Tibial artery (tissue), 4 donors: ENCODE data around the gene MORN5.

Experiments
- DNase-seq, 2 donors: peaks; one replicate each; pipeline ENCODE4 v3.0.0-alpha.2; 2019
- H3K27ac ChIP-seq, 2 donors: fragments of 200-600 bp; sonication (generic) in 1 of 2; 1 replicate in 1 of 2; 2 replicates in 1 of 2; pipeline ENCODE4 v1.5.1; 2018 to 2019; ENCODE audit warnings: mild to moderate bottlenecking in 1 of 2
- H3K27me3 ChIP-seq, 2 donors: fragments of 200-600 bp; sonication (generic) in 1 of 2; one replicate each; pipeline versions ENCODE4 v1.5.1 to v1.6.0; 2016 to 2019
- H3K36me3 ChIP-seq, 3 donors: fragments of 200-600 bp; sonication (generic) in 2 of 3; one replicate each; pipeline ENCODE4 v1.5.1; 2016 to 2019; ENCODE audit warnings: mild to moderate bottlenecking in 2 of 3
- H3K4me1 ChIP-seq, 4 donors: fragments of 200-600 bp; sonication (generic) in 2 of 4; 1 replicate in 3 of 4; 2 replicates in 1 of 4; pipeline ENCODE4 v1.5.1; 2016 to 2019
- H3K4me3 ChIP-seq, 2 donors: fragments of 200-600 bp; sonication (generic) in 1 of 2; 1 replicate in 1 of 2; 2 replicates in 1 of 2; pipeline ENCODE4 v1.5.1; 2018 to 2019; ENCODE audit warnings: mild to moderate bottlenecking in 2 of 2
- H3K9me3 ChIP-seq, 3 donors: fragments of 200-600 bp; sonication (generic) in 1 of 3; one replicate each; pipeline ENCODE4 v1.5.1; 2016 to 2019
- intact Hi-C: fragments of 100-400 bp; cut with DNase I; formaldehyde crosslinking; loops from one replicate; pipeline ENCODE4 v1.15.0; 2023; ENCODE audit warnings: low total_unique reads
- TF ChIP-seq, protein P1 (sequence below), 2 experiments: fragments of 200-600 bp in 1 of 2; fragments of 450-650 bp in 1 of 2; IDR thresholded peaks; one replicate each; pipeline ENCODE4 v1.5.1; 2017 to 2019; ENCODE audit warnings: antibody characterized with exemption in 2 of 2, mild to moderate bottlenecking in 1 of 2, moderate library complexity in 1 of 2

MORN5 gene

DNA sequence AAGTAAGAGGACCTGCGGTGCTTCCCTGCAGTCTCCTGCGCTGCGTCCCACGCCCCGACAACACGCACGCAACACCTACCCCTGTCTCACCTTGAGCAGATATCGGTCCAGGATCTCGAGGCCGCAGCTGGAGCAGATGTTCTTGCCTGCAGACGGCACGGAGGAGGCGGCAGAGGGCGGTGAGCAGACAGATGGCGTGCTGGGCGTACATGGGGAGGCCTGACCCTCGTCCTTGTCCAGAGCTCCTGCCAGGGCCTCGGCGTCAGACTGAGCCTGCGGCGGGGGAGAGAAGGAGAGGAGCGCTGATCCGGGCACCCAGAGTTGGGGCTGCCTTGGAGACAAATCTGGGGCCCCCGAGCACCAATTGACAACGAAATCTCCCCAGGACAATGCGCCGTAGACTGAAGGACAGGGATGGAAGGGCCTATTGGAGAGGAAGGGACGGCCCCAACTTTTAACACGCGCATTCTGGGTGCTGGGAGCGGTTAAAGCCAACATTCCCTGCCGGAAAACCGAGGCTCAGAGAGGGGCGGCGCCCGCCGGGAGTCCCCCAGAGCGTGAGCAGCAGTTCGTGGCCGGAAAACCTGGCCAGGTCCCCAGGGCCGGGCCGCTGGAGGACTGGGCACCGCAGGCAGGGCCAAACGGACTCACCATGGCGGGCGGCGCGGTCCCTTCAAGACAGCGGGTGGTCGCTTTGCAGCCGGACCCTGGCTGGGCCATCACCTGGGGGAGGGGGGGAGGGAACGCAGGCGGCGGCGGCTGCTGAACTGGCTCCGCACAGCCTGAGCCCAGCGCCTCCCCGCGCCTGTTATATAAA is 67.3 kb downstream of the MORN5 start:
- TF ChIP-seq, protein P1, sequence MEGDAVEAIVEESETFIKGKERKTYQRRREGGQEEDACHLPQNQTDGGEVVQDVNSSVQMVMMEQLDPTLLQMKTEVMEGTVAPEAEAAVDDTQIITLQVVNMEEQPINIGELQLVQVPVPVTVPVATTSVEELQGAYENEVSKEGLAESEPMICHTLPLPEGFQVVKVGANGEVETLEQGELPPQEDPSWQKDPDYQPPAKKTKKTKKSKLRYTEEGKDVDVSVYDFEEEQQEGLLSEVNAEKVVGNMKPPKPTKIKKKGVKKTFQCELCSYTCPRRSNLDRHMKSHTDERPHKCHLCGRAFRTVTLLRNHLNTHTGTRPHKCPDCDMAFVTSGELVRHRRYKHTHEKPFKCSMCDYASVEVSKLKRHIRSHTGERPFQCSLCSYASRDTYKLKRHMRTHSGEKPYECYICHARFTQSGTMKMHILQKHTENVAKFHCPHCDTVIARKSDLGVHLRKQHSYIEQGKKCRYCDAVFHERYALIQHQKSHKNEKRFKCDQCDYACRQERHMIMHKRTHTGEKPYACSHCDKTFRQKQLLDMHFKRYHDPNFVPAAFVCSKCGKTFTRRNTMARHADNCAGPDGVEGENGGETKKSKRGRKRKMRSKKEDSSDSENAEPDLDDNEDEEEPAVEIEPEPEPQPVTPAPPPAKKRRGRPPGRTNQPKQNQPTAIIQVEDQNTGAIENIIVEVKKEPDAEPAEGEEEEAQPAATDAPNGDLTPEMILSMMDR (IDR thresholded peaks at IDR 0.05) = no peak
- intact Hi-C loops = no loop called here
- H3K27me3 ChIP-seq = peaks cover 0 to 92% of the 10 kb centered on the region in 2 donors
- H3K36me3 ChIP-seq = no peaks in the 10 kb centered on the region
- H3K27ac ChIP-seq = no peak overlapping the region
- peaks cover 0 to 37% (median 28%) of the 10 kb centered on the region in 4 donors for H3K4me1 ChIP-seq
- H3K9me3 ChIP-seq = no peaks in the 10 kb centered on the region
- peak overlapping the region; percentile 34 to 46 for H3K4me3 ChIP-seq
- DNase-seq = no peak

DNA sequence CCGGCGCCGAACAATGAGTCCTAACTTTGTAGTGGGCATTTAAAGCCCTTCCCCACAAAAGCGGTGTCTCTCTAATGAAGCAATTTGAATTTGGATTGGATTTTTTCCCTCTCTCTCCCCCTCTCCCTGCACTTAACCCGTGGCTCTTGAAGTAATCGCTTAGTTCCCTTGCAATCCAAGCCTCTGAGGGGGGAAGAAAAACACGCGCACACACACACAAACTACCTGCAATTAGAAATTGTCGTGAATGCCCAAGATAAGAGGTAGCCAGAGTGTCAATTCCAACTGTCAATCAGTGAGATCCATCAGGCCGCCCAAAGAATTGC is 67.8 kb downstream of the MORN5 start:
- intact Hi-C loops = no loop called here
- peaks cover 0 to 86% of the 10 kb centered on the region in 2 donors for H3K27me3 ChIP-seq

DNA sequence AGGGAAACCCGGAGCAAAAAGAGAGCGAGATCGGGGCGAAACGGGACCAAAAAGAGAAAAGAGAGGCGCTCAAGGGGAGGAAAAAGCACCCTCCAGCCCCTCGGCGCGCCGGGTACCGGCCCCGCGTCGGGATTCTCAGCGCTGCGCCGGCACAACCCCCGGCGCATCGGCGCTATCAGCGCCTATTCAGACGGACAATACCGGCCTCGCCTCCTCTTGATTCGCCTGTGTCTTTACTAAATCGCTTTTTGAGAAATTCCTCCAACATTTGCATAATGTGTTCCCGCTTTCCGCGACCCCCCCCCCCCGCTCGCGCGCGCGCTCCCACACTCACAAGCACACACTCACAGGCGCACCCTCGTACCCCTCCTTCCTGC is 68.5 kb downstream of the MORN5 start:
- Histone ChIP-seq H3K4me1 (peaks cover 0 to 37% (median 28%) of the 10 kb centered on the region in 4 donors), H3K9me3 (no peaks in the 10 kb centered on the region), H3K36me3 (no peaks in the 10 kb centered on the region), H3K4me3 (peak overlapping the region; percentile 34 to 46), H3K27me3 (peaks cover 0 to 85% of the 10 kb centered on the region in 2 donors), H3K27ac (no peak overlapping the region)
- TF ChIP-seq, protein P1 (IDR thresholded peaks at IDR 0.05) = no peak
- DNase-seq = no peak
- intact Hi-C loops = no loop called here

More for the DNA sequence above, 67.8 kb downstream of the MORN5 start:
- peak overlapping the region; percentile 34 to 46 for H3K4me3 ChIP-seq
- H3K36me3 ChIP-seq = no peaks in the 10 kb centered on the region
- TF ChIP-seq, protein P1 (IDR thresholded peaks at IDR 0.05) = no peak
- DNase-seq = no peak
- H3K9me3 ChIP-seq = no peaks in the 10 kb centered on the region
- H3K27ac ChIP-seq = no peak overlapping the region
- peaks cover 0 to 37% (median 28%) of the 10 kb centered on the region in 4 donors for H3K4me1 ChIP-seq

DNA sequence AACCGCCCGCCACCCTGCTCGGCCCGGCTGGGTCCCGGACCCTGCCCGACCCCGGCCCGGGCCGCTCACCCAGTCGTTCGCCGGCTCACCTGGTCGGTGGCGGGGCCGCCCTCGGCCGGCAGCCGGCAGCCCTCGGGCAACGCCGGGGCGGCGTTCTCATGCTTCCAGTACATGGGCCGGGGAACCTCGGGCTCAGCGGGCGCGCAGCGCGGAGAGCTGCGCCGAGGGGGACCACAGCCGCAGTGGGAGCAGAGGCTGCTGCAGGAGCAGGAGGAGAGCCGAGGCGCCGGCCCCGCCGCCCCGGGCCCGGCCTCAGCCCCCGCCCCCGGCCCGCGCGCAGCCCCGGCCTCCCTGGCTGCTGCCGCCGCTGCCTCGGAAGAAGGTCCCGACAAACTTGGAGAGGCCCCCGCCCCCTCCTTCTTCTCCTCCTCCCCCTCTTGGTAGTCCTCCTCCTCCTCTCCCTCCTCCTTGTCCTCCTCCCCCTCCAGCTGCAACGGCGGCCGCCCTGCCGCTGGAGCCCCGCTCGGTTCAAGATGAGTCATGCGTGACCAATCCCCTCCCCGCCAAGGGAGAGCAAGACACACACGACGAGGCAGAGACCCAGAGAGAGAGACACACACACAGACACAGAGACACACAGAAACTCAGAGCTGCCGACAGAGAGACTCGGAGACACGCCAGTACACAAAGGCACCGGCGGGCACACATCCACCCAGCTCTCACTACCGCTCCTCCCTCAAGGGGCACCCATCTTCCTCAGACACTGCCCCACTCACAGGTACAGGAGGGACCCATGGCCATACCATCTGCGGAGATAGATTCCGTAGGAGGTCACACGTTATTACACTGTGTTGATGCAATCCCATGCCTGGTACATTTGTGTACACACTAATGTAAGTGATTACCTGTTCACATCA is 69.1 kb downstream of the MORN5 start, which contains the start of gene LHX6:
Gene LHX6 (minus strand): TSS at position 390 of the 917 bp plus-strand sequence. CDS start 217 bp downstream, at position 173.
- TF ChIP-seq, protein P1 (IDR thresholded peaks at IDR 0.05) = no peak
- H3K9me3 ChIP-seq = no peaks in the 10 kb centered on the region
- H3K4me1 ChIP-seq = peaks cover 0 to 37% (median 28%) of the 10 kb centered on the region in 4 donors
- intact Hi-C loops = no loop called here
- no peak for DNase-seq
- peaks cover 0 to 80% of the 10 kb centered on the region in 2 donors for H3K27me3 ChIP-seq
- no peaks in the 10 kb centered on the region for H3K36me3 ChIP-seq
- H3K4me3 ChIP-seq = peak within 1 kb of the TSS; percentile 34 to 46
- H3K27ac ChIP-seq = no peak within 1 kb of the TSS

DNA sequence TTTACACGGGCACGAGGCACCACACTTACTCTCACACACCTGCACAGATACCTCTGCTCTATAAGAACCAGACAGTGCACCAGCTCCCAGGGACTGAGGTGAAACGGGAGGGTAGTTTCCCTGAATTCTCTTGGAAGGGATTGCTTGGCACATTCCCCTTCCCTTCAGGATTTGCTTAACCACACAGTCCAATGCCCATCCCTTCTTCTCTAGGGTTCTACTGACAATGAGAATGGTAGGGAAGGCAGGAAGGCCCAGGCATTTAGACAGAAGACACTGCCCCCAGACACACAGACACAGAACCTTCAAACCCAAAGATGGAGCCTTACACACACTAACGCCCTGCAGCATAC is 69.8 kb downstream of the MORN5 start:
- peaks cover 0 to 74% of the 10 kb centered on the region in 2 donors for H3K27me3 ChIP-seq
- no peaks in the 10 kb centered on the region for H3K36me3 ChIP-seq
- no peak overlapping the region for H3K27ac ChIP-seq
- H3K4me1 ChIP-seq = peaks cover 0 to 37% (median 28%) of the 10 kb centered on the region in 4 donors
- H3K9me3 ChIP-seq = no peaks in the 10 kb centered on the region
- no peak overlapping the region for H3K4me3 ChIP-seq
- intact Hi-C loops = no loop called here
- TF ChIP-seq, protein P1 (IDR thresholded peaks at IDR 0.05) = no peak
- no peak for DNase-seq
